Measurements from ENCODE around the gene CDK19.
A peak's percentile ranks its signal among the peaks of the same experiment; 100 is the strongest.

Gene CDK19

GRCh38 chr6:110687326-110687725 is 127.9 kb downstream of the CDK19 start:
- no peak for ATAC-seq
- no peak for TF ChIP-seq RARB (CRISPR knock-in tag; IDR thresholded peaks at IDR 0.05)
- no peak for TF ChIP-seq ZNF70 (CRISPR knock-in tag; IDR thresholded peaks at IDR 0.05)
- TF ChIP-seq PPARA (CRISPR knock-in tag; IDR thresholded peaks at IDR 0.05; ENCODE audit: borderline replicate concordance) = no peak
- TF ChIP-seq ARNTL (CRISPR knock-in tag; IDR thresholded peaks at IDR 0.05; ENCODE audit: borderline replicate concordance, low read depth) = no peak
- TF ChIP-seq, protein P1, sequence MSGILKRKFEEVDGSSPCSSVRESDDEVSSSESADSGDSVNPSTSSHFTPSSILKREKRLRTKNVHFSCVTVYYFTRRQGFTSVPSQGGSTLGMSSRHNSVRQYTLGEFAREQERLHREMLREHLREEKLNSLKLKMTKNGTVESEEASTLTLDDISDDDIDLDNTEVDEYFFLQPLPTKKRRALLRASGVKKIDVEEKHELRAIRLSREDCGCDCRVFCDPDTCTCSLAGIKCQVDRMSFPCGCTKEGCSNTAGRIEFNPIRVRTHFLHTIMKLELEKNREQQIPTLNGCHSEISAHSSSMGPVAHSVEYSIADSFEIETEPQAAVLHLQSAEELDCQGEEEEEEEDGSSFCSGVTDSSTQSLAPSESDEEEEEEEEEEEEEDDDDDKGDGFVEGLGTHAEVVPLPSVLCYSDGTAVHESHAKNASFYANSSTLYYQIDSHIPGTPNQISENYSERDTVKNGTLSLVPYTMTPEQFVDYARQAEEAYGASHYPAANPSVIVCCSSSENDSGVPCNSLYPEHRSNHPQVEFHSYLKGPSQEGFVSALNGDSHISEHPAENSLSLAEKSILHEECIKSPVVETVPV (CRISPR knock-in tag; IDR thresholded peaks at IDR 0.05) = no peak

DNA sequence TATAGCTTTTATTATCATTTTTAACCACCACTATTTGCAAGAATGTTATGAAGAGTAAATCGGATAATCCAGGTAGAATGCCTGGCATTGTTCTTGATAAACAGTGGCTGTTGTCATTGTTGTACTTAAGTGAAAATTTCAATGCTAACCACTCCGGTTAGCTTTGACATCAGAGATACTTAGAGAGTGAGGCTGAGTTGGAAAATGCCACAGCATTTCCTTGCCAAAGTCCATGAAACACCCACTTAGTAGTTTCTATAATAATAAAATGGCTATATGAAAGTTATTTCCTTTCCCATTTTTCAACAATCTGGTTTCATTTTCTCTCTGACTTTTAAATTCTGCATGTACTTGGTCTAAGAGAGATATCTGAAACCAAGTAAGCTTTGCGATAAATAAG is 132.0 kb downstream of the CDK19 start:
- TF ChIP-seq TCF4 (CRISPR knock-in tag; IDR thresholded peaks at IDR 0.05; ENCODE audit: borderline replicate concordance) = no peak
- no peak for ATAC-seq

DNA sequence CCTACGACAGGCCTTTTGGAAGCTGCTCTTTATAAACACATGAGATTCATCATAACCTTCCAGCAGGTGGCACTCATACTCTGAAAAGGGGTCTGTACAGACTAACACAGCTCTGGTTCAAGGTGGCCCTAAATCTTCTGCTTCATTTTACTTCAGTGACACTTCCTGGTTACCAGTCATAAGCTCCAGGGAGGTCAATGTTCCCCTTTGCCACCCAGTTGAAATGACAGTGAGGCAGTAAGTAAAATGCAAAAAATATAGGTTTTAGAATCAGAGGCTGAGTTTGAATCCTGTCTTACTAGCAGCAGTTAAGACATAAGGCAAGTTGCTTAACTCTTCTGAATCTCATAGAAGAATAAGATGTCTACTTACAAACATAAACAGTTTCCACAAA is 132.8 kb downstream of the CDK19 start:
- ATAC-seq = peak; percentile 99
- TF ChIP-seq ZNF70 (CRISPR knock-in tag; IDR thresholded peaks at IDR 0.05) (no peak), PPARA (CRISPR knock-in tag; IDR thresholded peaks at IDR 0.05; ENCODE audit: borderline replicate concordance) (no peak), ISL1 (CRISPR knock-in tag; IDR thresholded peaks at IDR 0.05) (no peak), ZFP3 (CRISPR knock-in tag; IDR thresholded peaks at IDR 0.05) (no peak), TOX (CRISPR knock-in tag; IDR thresholded peaks at IDR 0.05; ENCODE audit: borderline replicate concordance) (no peak), BACH2 (CRISPR knock-in tag; IDR thresholded peaks at IDR 0.05; ENCODE audit: borderline replicate concordance) (no peak), ZC3H10 (CRISPR knock-in tag; IDR thresholded peaks at IDR 0.05) (no peak), ESRRG (CRISPR knock-in tag; IDR thresholded peaks at IDR 0.05) (no peak), ZFP30 (CRISPR knock-in tag; IDR thresholded peaks at IDR 0.05) (no peak), ARNTL (CRISPR knock-in tag; IDR thresholded peaks at IDR 0.05; ENCODE audit: borderline replicate concordance, low read depth) (no peak), OSR1 (CRISPR knock-in tag; IDR thresholded peaks at IDR 0.05) (no peak), ZNF8 (CRISPR knock-in tag; IDR thresholded peaks at IDR 0.05) (no peak), RARB (CRISPR knock-in tag; IDR thresholded peaks at IDR 0.05) (no peak), TCF4 (CRISPR knock-in tag; IDR thresholded peaks at IDR 0.05; ENCODE audit: borderline replicate concordance) (no peak), GLIS3 (CRISPR knock-in tag; IDR thresholded peaks at IDR 0.05) (no peak), CSDC2 (CRISPR knock-in tag; IDR thresholded peaks at IDR 0.05) (no peak), SNAI2 (CRISPR knock-in tag; IDR thresholded peaks at IDR 0.05) (no peak), ZNF565 (CRISPR knock-in tag; conservative IDR thresholded peaks at IDR 0.05; ENCODE audit: low read depth) (no peak)
- TF ChIP-seq, protein P2, sequence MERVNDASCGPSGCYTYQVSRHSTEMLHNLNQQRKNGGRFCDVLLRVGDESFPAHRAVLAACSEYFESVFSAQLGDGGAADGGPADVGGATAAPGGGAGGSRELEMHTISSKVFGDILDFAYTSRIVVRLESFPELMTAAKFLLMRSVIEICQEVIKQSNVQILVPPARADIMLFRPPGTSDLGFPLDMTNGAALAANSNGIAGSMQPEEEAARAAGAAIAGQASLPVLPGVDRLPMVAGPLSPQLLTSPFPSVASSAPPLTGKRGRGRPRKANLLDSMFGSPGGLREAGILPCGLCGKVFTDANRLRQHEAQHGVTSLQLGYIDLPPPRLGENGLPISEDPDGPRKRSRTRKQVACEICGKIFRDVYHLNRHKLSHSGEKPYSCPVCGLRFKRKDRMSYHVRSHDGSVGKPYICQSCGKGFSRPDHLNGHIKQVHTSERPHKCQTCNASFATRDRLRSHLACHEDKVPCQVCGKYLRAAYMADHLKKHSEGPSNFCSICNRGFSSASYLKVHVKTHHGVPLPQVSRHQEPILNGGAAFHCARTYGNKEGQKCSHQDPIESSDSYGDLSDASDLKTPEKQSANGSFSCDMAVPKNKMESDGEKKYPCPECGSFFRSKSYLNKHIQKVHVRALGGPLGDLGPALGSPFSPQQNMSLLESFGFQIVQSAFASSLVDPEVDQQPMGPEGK (CRISPR knock-in tag; IDR thresholded peaks at IDR 0.05; ENCODE audit: borderline replicate concordance) = no peak
- TF ChIP-seq, protein P1 (CRISPR knock-in tag; IDR thresholded peaks at IDR 0.05) = no peak

DNA sequence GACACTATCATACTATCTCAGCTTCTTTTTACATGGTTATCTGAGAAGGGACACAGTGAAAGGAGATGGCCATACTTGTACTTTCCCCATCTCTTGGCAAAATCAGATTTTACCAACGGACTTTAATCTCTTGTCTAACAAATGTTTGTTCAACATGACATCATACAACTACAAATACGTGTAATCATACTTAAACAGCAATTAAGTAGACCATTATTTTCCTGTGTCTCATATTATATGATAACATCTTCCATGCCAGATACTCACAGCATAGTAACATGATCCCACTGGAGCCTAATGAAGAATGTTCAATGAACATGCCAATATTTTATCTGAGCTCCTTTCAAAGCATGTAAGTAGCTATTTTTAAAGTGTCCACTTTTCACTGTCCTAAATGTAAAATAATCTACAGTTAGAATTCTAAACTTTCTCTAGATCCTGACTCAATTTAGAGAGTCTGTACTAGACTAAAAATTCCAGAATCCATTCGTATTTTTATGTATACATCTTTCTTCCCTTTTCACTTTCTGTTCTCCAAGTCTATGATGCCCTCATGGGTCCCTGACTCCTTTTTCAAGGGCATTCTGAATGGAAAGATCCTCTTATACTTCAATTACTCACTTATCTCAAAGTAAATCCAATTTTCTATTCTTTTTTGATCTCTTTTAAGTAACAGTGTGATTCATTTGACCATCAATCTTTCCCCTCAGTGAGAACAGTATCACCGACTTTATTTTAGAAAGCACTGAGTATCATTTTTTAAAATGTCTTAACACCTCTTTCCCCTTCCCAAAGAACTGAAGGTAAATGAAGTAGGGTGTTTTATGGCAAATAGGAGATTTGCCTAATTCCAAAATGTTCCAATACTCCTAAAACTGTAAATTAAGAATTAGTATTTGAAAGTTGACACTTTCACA is 133.5 kb downstream of the CDK19 start:
- peak; percentile 78 for ATAC-seq
- TF ChIP-seq ESRRG (CRISPR knock-in tag; IDR thresholded peaks at IDR 0.05) (0 out of 2 replicates have a peak, but pooled peaks have one; percentile 26), TCF4 (CRISPR knock-in tag; IDR thresholded peaks at IDR 0.05; ENCODE audit: borderline replicate concordance) (no peak), OSR1 (CRISPR knock-in tag; IDR thresholded peaks at IDR 0.05) (no peak), ISL1 (CRISPR knock-in tag; IDR thresholded peaks at IDR 0.05) (peak; percentile 79), ZFP30 (CRISPR knock-in tag; IDR thresholded peaks at IDR 0.05) (no peak), POU6F1 (CRISPR knock-in tag; IDR thresholded peaks at IDR 0.05; ENCODE audit: borderline replicate concordance, low read depth) (no peak), ZNF8 (CRISPR knock-in tag; IDR thresholded peaks at IDR 0.05) (no peak)
- TF ChIP-seq, protein P1 (CRISPR knock-in tag; IDR thresholded peaks at IDR 0.05) = 0 out of 2 replicates have a peak, but pooled peaks have one; percentile 46
- TF ChIP-seq, protein P3, sequence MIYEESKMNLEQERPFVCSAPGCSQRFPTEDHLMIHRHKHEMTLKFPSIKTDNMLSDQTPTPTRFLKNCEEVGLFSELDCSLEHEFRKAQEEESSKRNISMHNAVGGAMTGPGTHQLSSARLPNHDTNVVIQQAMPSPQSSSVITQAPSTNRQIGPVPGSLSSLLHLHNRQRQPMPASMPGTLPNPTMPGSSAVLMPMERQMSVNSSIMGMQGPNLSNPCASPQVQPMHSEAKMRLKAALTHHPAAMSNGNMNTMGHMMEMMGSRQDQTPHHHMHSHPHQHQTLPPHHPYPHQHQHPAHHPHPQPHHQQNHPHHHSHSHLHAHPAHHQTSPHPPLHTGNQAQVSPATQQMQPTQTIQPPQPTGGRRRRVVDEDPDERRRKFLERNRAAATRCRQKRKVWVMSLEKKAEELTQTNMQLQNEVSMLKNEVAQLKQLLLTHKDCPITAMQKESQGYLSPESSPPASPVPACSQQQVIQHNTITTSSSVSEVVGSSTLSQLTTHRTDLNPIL (CRISPR knock-in tag; IDR thresholded peaks at IDR 0.05; ENCODE audit: low read depth) = peak; percentile 62; the same call in 1 of the 2 replicates
